ENCODE measurements around the gene NTMT1.

The NTMT1 gene

DNA sequence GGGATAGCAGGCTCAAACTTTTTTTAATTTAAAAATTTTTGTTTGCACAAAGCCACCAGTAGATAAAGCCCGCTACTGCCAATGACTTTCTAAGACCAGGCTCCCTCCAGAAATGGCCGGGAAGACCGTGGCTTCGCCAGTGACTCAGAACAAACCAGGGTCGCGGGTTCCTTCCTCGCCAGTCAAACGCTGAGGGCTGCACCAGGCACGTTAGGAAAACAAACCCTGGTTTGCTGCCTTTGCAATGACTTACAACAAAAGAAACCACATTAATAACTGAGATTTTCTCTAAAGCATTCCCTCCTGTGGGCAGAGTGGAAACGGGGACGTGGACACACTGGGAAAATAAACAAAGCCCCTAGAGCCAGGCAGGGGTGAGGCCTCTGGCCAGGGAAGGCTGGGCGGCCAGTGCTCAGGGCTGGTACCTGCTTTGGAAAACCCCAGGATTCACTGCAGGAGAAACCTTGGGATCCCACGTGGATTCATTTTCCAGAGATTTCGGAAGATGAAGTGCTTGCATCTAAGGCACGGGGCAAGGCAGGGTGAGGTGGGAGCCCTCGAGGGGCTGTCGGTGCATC, 43.3 kb downstream of the NTMT1 start:
- H3K9ac ChIP-seq (ENCODE audit: low read depth, low read length): no peak overlapping the region
- peaks cover 2% of the 10 kb centered on the region for H3K27me3 ChIP-seq (ENCODE audit: control insufficient read depth, insufficient read depth, low read length)
- H3K4me3 ChIP-seq (ENCODE audit: low read depth, low read length): no peak overlapping the region
- H3K4me1 ChIP-seq (ENCODE audit: control insufficient read depth, insufficient read depth, low read length): peaks cover 4% of the 10 kb centered on the region
- no peaks in the 10 kb centered on the region for H3K9me3 ChIP-seq (ENCODE audit: control insufficient read depth, insufficient read depth, low read length)
- peaks cover 3% of the 10 kb centered on the region for H3K36me3 ChIP-seq (ENCODE audit: control insufficient read depth, insufficient read depth, low read length)

GRCh38 chr9:129669946-129670345, 44.0 kb downstream of the NTMT1 start:
- peaks cover 4% of the 10 kb centered on the region for H3K4me1 ChIP-seq (ENCODE audit: control insufficient read depth, insufficient read depth, low read length)
- no peak overlapping the region for H3K9ac ChIP-seq (ENCODE audit: low read depth, low read length)
- peaks cover 2% of the 10 kb centered on the region for H3K27me3 ChIP-seq (ENCODE audit: control insufficient read depth, insufficient read depth, low read length)
- no peaks in the 10 kb centered on the region for H3K9me3 ChIP-seq (ENCODE audit: control insufficient read depth, insufficient read depth, low read length)
- H3K4me3 ChIP-seq (ENCODE audit: low read depth, low read length): no peak overlapping the region
- H3K36me3 ChIP-seq (ENCODE audit: control insufficient read depth, insufficient read depth, low read length): peaks cover 3% of the 10 kb centered on the region

DNA sequence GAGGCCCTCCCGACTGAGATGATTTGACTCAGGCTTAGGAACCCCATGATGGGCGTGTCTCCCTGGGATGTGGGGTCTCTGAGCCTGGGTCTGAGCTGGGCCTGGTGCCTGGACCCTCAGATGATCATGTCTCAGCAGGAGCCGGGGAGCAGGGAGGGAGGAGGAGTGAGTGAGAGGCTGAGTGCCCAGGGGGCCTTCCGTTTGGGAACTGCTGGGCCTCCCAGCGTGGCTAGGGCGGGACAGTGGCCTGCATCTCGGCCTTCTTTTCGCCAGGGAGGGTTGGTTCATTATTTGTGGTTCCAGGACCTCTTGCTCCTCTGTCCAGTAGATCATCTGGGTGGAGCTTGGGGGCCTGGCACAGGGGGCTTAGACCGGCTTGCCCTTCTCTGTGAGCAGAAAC, 45.1 kb downstream of the NTMT1 start:
- peaks cover 7% of the 10 kb centered on the region for H3K4me1 ChIP-seq (ENCODE audit: control insufficient read depth, insufficient read depth, low read length)
- no peak overlapping the region for H3K9ac ChIP-seq (ENCODE audit: low read depth, low read length)
- H3K4me3 ChIP-seq (ENCODE audit: low read depth, low read length): no peak overlapping the region
- peaks cover 3% of the 10 kb centered on the region for H3K36me3 ChIP-seq (ENCODE audit: control insufficient read depth, insufficient read depth, low read length)
- H3K27me3 ChIP-seq (ENCODE audit: control insufficient read depth, insufficient read depth, low read length): no peaks in the 10 kb centered on the region
- H3K9me3 ChIP-seq (ENCODE audit: control insufficient read depth, insufficient read depth, low read length): no peaks in the 10 kb centered on the region

DNA sequence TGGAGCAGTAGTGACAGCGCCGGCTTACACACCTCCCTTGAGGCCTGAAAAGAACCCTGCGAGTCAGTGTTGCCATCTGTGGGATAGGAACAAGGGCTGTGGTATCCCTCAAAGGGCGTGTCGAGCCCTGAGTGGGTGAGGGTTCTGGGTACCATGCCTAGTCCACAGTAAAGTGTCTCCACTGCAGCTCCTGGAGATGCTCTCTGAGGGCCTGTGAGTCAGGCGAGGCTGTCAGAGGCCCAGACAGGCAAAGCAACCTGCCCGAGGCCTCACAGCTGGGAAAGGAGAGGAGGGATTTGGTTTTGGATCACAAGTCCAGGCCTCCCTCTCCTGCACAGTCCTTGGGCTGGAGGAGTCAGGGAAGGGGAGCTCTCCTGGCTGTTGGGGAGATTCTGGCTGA, 45.6 kb downstream of the NTMT1 start:
- Histone ChIP-seq H3K27me3 (ENCODE audit: control insufficient read depth, insufficient read depth, low read length) (no peaks in the 10 kb centered on the region), H3K9me3 (ENCODE audit: control insufficient read depth, insufficient read depth, low read length) (no peaks in the 10 kb centered on the region), H3K36me3 (ENCODE audit: control insufficient read depth, insufficient read depth, low read length) (peaks cover 3% of the 10 kb centered on the region), H3K9ac (ENCODE audit: low read depth, low read length) (no peak overlapping the region), H3K4me3 (ENCODE audit: low read depth, low read length) (no peak overlapping the region), H3K4me1 (ENCODE audit: control insufficient read depth, insufficient read depth, low read length) (peaks cover 7% of the 10 kb centered on the region)

DNA sequence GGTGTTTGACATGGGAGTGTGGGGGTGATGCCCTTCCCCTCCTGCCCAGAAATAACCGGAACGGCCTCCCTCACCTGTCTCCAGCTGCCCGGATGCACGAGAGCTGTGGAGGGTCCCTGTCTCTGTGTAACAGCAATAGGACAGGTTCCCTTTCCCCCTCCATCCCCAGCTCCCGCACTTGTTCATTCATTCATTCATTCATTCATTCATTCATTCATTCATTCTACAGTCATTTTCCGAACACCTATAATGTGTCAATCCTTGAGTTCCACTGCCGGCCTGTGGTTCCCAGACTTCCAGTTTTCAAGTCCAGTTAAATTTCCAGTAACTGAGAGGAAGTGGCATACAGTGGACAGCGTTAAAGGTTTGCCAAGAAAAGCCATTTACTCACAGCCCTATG, 46.7 kb downstream of the NTMT1 start:
- H3K27me3 ChIP-seq (ENCODE audit: control insufficient read depth, insufficient read depth, low read length): no peaks in the 10 kb centered on the region
- peaks cover 3% of the 10 kb centered on the region for H3K4me1 ChIP-seq (ENCODE audit: control insufficient read depth, insufficient read depth, low read length)
- H3K9me3 ChIP-seq (ENCODE audit: control insufficient read depth, insufficient read depth, low read length): no peaks in the 10 kb centered on the region
- peaks cover 3% of the 10 kb centered on the region for H3K36me3 ChIP-seq (ENCODE audit: control insufficient read depth, insufficient read depth, low read length)
- no peak overlapping the region for H3K4me3 ChIP-seq (ENCODE audit: low read depth, low read length)
- H3K9ac ChIP-seq (ENCODE audit: low read depth, low read length): no peak overlapping the region

- Histone ChIP-seq H3K9ac (ENCODE audit: low read depth, low read length) (no peak overlapping the region), H3K9me3 (ENCODE audit: control insufficient read depth, insufficient read depth, low read length) (no peaks in the 10 kb centered on the region), H3K27me3 (ENCODE audit: control insufficient read depth, insufficient read depth, low read length) (no peaks in the 10 kb centered on the region), H3K4me1 (ENCODE audit: control insufficient read depth, insufficient read depth, low read length) (peaks cover 3% of the 10 kb centered on the region), H3K4me3 (ENCODE audit: low read depth, low read length) (no peak overlapping the region), H3K36me3 (ENCODE audit: control insufficient read depth, insufficient read depth, low read length) (peaks cover 3% of the 10 kb centered on the region)
These were observed 47.6 kb downstream of the NTMT1 start for GRCh38 chr9:129673602-129674001.

DNA sequence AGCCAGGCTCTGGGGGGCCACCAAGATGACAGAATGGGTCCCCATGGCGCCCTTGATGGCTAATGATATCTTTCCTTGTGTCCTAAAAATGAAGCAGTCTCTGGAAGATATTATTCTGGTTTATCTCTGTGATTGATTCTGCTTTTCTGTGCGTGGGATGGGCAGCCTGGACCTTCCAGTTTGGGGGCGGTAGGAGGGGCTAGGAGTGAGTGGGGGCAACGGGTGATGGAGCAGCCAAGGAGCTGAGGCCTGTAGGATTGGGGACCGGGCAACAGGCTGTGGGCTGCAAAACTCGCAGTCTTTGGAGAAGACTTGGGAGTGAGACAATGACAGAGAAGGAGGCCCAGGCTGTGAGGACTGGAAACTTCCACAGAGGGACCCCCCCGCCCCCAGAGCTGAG, 48.3 kb downstream of the NTMT1 start:
- Histone ChIP-seq H3K9ac (ENCODE audit: low read depth, low read length) (no peak overlapping the region), H3K36me3 (ENCODE audit: control insufficient read depth, insufficient read depth, low read length) (peaks cover 3% of the 10 kb centered on the region), H3K4me1 (ENCODE audit: control insufficient read depth, insufficient read depth, low read length) (peaks cover 3% of the 10 kb centered on the region), H3K9me3 (ENCODE audit: control insufficient read depth, insufficient read depth, low read length) (no peaks in the 10 kb centered on the region), H3K27me3 (ENCODE audit: control insufficient read depth, insufficient read depth, low read length) (no peaks in the 10 kb centered on the region), H3K4me3 (ENCODE audit: low read depth, low read length) (no peak overlapping the region)

DNA sequence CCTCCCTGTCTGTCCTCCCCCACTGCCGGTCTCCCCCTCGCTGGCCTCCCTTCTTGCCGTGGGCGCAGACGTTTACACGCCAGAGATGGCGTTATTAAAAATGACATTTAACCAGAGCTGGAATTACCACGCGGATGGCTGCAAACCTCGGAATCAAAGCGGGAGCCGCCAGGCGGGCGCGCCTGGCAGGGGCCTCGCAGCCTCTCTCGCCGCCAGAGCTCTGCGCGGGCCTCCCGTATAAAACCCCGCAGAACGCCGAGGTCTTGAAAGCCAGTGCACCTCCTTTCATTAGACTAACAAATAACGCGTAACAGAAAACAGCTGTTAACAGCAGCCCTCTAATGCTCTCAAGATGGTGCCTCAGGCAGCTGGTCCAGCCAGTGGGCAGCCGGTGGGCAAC, 49.7 kb downstream of the NTMT1 start:
- Histone ChIP-seq H3K27me3 (ENCODE audit: control insufficient read depth, insufficient read depth, low read length) (no peaks in the 10 kb centered on the region), H3K9ac (ENCODE audit: low read depth, low read length) (no peak overlapping the region)

DNA sequence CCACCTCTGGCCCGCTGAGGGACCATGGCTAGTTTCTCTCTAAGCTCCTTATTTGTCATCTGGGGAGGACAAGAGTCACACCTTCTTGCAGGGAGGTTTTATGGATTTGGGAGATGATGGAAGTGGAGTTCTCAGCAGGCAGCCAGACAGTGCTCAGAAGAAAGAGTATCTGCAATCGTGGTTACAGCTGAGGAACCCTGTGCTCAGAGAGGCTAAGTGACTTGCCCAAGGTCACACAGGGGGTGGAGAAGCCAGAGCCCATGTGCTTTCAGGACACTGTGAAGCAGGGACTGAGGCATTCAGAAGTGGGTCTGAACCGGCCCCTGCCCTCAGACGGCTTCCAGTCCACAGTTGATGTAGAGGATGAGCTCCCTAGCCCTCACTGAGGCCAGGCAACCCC, 50.3 kb downstream of the NTMT1 start:
- Histone ChIP-seq H3K36me3 (ENCODE audit: control insufficient read depth, insufficient read depth, low read length) (no peaks in the 10 kb centered on the region), H3K9me3 (ENCODE audit: control insufficient read depth, insufficient read depth, low read length) (no peaks in the 10 kb centered on the region), H3K27me3 (ENCODE audit: control insufficient read depth, insufficient read depth, low read length) (no peaks in the 10 kb centered on the region), H3K4me3 (ENCODE audit: low read depth, low read length) (no peak overlapping the region), H3K4me1 (ENCODE audit: control insufficient read depth, insufficient read depth, low read length) (peaks cover 3% of the 10 kb centered on the region), H3K9ac (ENCODE audit: low read depth, low read length) (no peak overlapping the region)

More for the DNA sequence above, 49.7 kb downstream of the NTMT1 start:
- Histone ChIP-seq H3K36me3 (ENCODE audit: control insufficient read depth, insufficient read depth, low read length) (peaks cover 3% of the 10 kb centered on the region), H3K4me1 (ENCODE audit: control insufficient read depth, insufficient read depth, low read length) (peaks cover 3% of the 10 kb centered on the region), H3K9me3 (ENCODE audit: control insufficient read depth, insufficient read depth, low read length) (no peaks in the 10 kb centered on the region), H3K4me3 (ENCODE audit: low read depth, low read length) (no peak overlapping the region)

- Histone ChIP-seq H3K36me3 (ENCODE audit: control insufficient read depth, insufficient read depth, low read length) (no peaks in the 10 kb centered on the region), H3K4me1 (ENCODE audit: control insufficient read depth, insufficient read depth, low read length) (peaks cover 3% of the 10 kb centered on the region), H3K9me3 (ENCODE audit: control insufficient read depth, insufficient read depth, low read length) (no peaks in the 10 kb centered on the region), H3K27me3 (ENCODE audit: control insufficient read depth, insufficient read depth, low read length) (no peaks in the 10 kb centered on the region), H3K9ac (ENCODE audit: low read depth, low read length) (no peak overlapping the region), H3K4me3 (ENCODE audit: low read depth, low read length) (no peak overlapping the region)
These were observed 51.0 kb downstream of the NTMT1 start for GRCh38 chr9:129676975-129677374.

DNA sequence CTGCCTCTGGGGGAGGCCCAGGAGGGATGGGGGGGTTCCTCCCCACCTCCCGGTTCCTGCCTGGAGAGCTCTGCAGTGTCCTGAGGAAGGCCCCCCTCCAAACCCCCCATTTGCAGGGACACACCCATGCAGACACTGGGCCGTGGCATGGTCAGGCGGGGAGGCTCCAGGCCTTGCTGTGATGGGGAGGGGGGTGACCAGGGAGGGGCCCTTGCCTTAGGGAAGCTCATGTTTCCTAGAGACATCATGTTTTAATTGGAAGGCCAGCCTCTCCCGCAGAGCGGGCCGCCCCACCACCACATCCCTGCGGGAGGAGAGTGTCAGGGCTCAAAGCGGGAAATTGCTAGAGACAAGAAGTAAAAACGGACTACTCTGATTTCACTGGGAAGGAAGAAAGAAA, 51.5 kb downstream of the NTMT1 start:
- no peaks in the 10 kb centered on the region for H3K36me3 ChIP-seq (ENCODE audit: control insufficient read depth, insufficient read depth, low read length)
- H3K9ac ChIP-seq (ENCODE audit: low read depth, low read length): no peak overlapping the region
- no peak overlapping the region for H3K4me3 ChIP-seq (ENCODE audit: low read depth, low read length)
- H3K4me1 ChIP-seq (ENCODE audit: control insufficient read depth, insufficient read depth, low read length): peaks cover 3% of the 10 kb centered on the region
- no peaks in the 10 kb centered on the region for H3K9me3 ChIP-seq (ENCODE audit: control insufficient read depth, insufficient read depth, low read length)
- H3K27me3 ChIP-seq (ENCODE audit: control insufficient read depth, insufficient read depth, low read length): no peaks in the 10 kb centered on the region

GRCh38 chr9:129678844-129679243, 52.9 kb downstream of the NTMT1 start:
- H3K4me1 ChIP-seq (ENCODE audit: control insufficient read depth, insufficient read depth, low read length): peaks cover 3% of the 10 kb centered on the region
- H3K4me3 ChIP-seq (ENCODE audit: low read depth, low read length): no peak overlapping the region
- H3K27me3 ChIP-seq (ENCODE audit: control insufficient read depth, insufficient read depth, low read length): no peaks in the 10 kb centered on the region
- H3K36me3 ChIP-seq (ENCODE audit: control insufficient read depth, insufficient read depth, low read length): no peaks in the 10 kb centered on the region
- H3K9ac ChIP-seq (ENCODE audit: low read depth, low read length): no peak overlapping the region
- H3K9me3 ChIP-seq (ENCODE audit: control insufficient read depth, insufficient read depth, low read length): no peaks in the 10 kb centered on the region
